Caco-2 (cell line): ENCODE measurements around the gene CINP. TPM values are rescaled to one million over a fixed set of nuclear protein-coding genes. Genes with fewer than 3 reads are reported as not detected.

Experiments
- BruUV-seq: library from RNA; stranded (reverse); fragments of 400-500 nt; replicated peaks from 2 replicates; lab custom pipeline; 2021; lab: Mats Ljungman, UMichigan
- CTCF ChIA-PET: fragments of 300-600 bp; sonication (Branson Sonifier 250); formaldehyde crosslinking; loops from one replicate; lab custom pipeline; 2022; ENCODE audit warnings: antibody characterized with exemption; lab: Charles Lee
- POLR2A ChIA-PET: fragments of 300-600 bp; sonication (Branson Sonifier 250); formaldehyde crosslinking; loops from one replicate; lab custom pipeline; 2022; ENCODE audit warnings: antibody characterized with exemption; lab: Charles Lee
- DNase-seq, 2 experiments: peaks; one replicate each; pipeline versions ENCODE4 v3.0.0 to v3.0.0-alpha.2; 2020 to 2022
- H3K27me3 ChIP-seq: replicated peaks from 2 replicates; pipeline ENCODE4 v1.6.0; 2011; ENCODE audit warnings: low read length; ENCODE audit not compliant: control insufficient read depth, insufficient read depth
- H3K36me3 ChIP-seq: 2 replicates; pipeline ENCODE4 v1.5.1; 2011; ENCODE audit warnings: low read length; ENCODE audit not compliant: control insufficient read depth, insufficient read depth
- H3K4me1 ChIP-seq: fragments of 250-450 bp; sonication (Bioruptor Pico); 2 replicates; pipeline ENCODE4 v1.5.1; 2020; ENCODE audit warnings: mild to moderate bottlenecking
- H3K4me3 ChIP-seq: 2 replicates; pipeline ENCODE4 v1.5.1; 2011; ENCODE audit warnings: low read depth, mild to moderate bottlenecking, control low read depth, low read length
- H3K9me3 ChIP-seq: fragments of 250-450 bp; sonication (Bioruptor Pico); 2 replicates; pipeline ENCODE4 v1.5.1; 2020; ENCODE audit warnings: mild to moderate bottlenecking, moderate library complexity
- H3K27ac Mint-ChIP-seq: one replicate; pipeline ENCODE4 v1.8.0; 2022; ENCODE audit warnings: mixed read lengths; ENCODE audit not compliant: unreplicated experiment
- H3K27me3 Mint-ChIP-seq: one replicate; pipeline ENCODE4 v1.8.0; 2022; ENCODE audit warnings: mixed read lengths; ENCODE audit not compliant: insufficient read depth, unreplicated experiment
- H3K36me3 Mint-ChIP-seq: one replicate; pipeline ENCODE4 v1.8.0; 2022; ENCODE audit warnings: mild to moderate bottlenecking, mixed read lengths; ENCODE audit not compliant: insufficient read depth, unreplicated experiment
- H3K4me1 Mint-ChIP-seq: one replicate; pipeline ENCODE4 v1.8.0; 2022; ENCODE audit warnings: low read depth, mixed read lengths; ENCODE audit not compliant: unreplicated experiment
- H3K4me3 Mint-ChIP-seq: one replicate; pipeline ENCODE4 v1.8.0; 2022; ENCODE audit warnings: mild to moderate bottlenecking, moderate library complexity, mixed read lengths; ENCODE audit not compliant: unreplicated experiment
- H3K9me3 Mint-ChIP-seq: one replicate; pipeline ENCODE4 v1.8.0; 2022; ENCODE audit warnings: mixed read lengths; ENCODE audit not compliant: unreplicated experiment
- CTCF ChIP-seq, 2 experiments: fragments of 200-600 bp in 1 of 2; IDR thresholded peaks; 1 replicate in 1 of 2; 2 replicates in 1 of 2; pipeline versions ENCODE4 v1.5.1 to v1.8.0; 2011 to 2022; ENCODE audit warnings: antibody characterized with exemption in 1 of 2, control low read depth in 1 of 2, inconsistent platforms in 1 of 2, low read depth in 1 of 2, low read length in 1 of 2, mild to moderate bottlenecking in 1 of 2, moderate library complexity in 1 of 2; ENCODE audit not compliant: insufficient read depth in 1 of 2, severe bottlenecking in 1 of 2, unreplicated experiment in 1 of 2
- intact Hi-C: fragments of 100-400 bp; cut with micrococcal nuclease; formaldehyde crosslinking; loops from one replicate; pipeline ENCODE4 v1.10.0; 2022; ENCODE audit not compliant: unreplicated experiment
- total RNA-seq: library from RNA; stranded (reverse); gene quantifications from 2 replicates; pipeline ENCODE4 v1.2.3, GENCODE V29; 2022

Gene CINP
- total RNA-seq, 1 experiment from 2014 or later = 38.9 TPM

GRCh38 chr14:102387086-102387485 is 24.4 kb upstream of the CINP start:
- H3K36me3 Mint-ChIP-seq = no peaks in the 10 kb centered on the region
- H3K9me3 Mint-ChIP-seq = no peaks in the 10 kb centered on the region
- TF ChIP-seq CTCF (IDR thresholded peaks at IDR 0.05; ENCODE audit: insufficient read depth in 1 of 2, low read depth in 1 of 2, low read length in 1 of 2, severe bottlenecking in 1 of 2, unreplicated experiment in 1 of 2) = no peak
- no peaks in the 10 kb centered on the region for H3K27me3 Mint-ChIP-seq
- H3K4me3 ChIP-seq = no peak overlapping the region
- H3K4me1 Mint-ChIP-seq = no peaks in the 10 kb centered on the region
- no peaks in the 10 kb centered on the region for H3K36me3 ChIP-seq
- no peaks in the 10 kb centered on the region for H3K9me3 ChIP-seq
- ChIA-PET CTCF (no interaction called here), POLR2A (no interaction called here)
- intact Hi-C loops = no loop called here
- DNase-seq = no peak
- H3K27me3 ChIP-seq = no peaks in the 10 kb centered on the region
- no peak overlapping the region for H3K27ac Mint-ChIP-seq
- no peaks in the 10 kb centered on the region for H3K4me1 ChIP-seq
- BruUV-seq = no TSS peak
- H3K4me3 Mint-ChIP-seq = no peak overlapping the region

GRCh38 chr14:102378830-102379229 is 16.1 kb upstream of the CINP start:
- TF ChIP-seq CTCF (IDR thresholded peaks at IDR 0.05; ENCODE audit: insufficient read depth in 1 of 2, low read depth in 1 of 2, low read length in 1 of 2, severe bottlenecking in 1 of 2, unreplicated experiment in 1 of 2) = no peak
- no peak overlapping the region for H3K4me3 ChIP-seq
- POLR2A ChIA-PET = no interaction called here
- Mint-ChIP-seq H3K27ac (no peak overlapping the region), H3K4me3 (no peak overlapping the region), H3K4me1 (no peaks in the 10 kb centered on the region), H3K27me3 (no peaks in the 10 kb centered on the region), H3K36me3 (no peaks in the 10 kb centered on the region), H3K9me3 (no peaks in the 10 kb centered on the region)
- H3K27me3 ChIP-seq = no peaks in the 10 kb centered on the region
- DNase-seq = no peak
- intact Hi-C loops = no loop called here
- no peaks in the 10 kb centered on the region for H3K9me3 ChIP-seq
- H3K4me1 ChIP-seq = no peaks in the 10 kb centered on the region
- no TSS peak for BruUV-seq
- CTCF ChIA-PET = no interaction called here
- no peaks in the 10 kb centered on the region for H3K36me3 ChIP-seq

GRCh38 chr14:102377696-102378095 is 15.0 kb upstream of the CINP start:
- Histone ChIP-seq H3K9me3 (no peaks in the 10 kb centered on the region), H3K4me1 (no peaks in the 10 kb centered on the region), H3K27me3 (no peaks in the 10 kb centered on the region), H3K36me3 (no peaks in the 10 kb centered on the region), H3K4me3 (no peak overlapping the region)
- Mint-ChIP-seq H3K4me1 (no peaks in the 10 kb centered on the region), H3K9me3 (no peaks in the 10 kb centered on the region), H3K36me3 (no peaks in the 10 kb centered on the region), H3K27ac (no peak overlapping the region), H3K27me3 (no peaks in the 10 kb centered on the region), H3K4me3 (no peak overlapping the region)
- ChIA-PET CTCF (no interaction called here), POLR2A (no interaction called here)
- no peak for DNase-seq
- no TSS peak for BruUV-seq
- TF ChIP-seq CTCF (IDR thresholded peaks at IDR 0.05; ENCODE audit: insufficient read depth in 1 of 2, low read depth in 1 of 2, low read length in 1 of 2, severe bottlenecking in 1 of 2, unreplicated experiment in 1 of 2) = no peak
- intact Hi-C loops = no loop called here
